HG02571 (cell line): ENCODE measurements around the gene EVI5.
A peak's percentile ranks its signal among the peaks of the same experiment; 100 is the strongest.
"Not testable (repeated sequence)": the region's sequence is repeated elsewhere in the genome, so short reads cannot be mapped to it uniquely, and the experiment has no call there.

Experiments used
- ATAC-seq: cut with Tn5 transposase; IDR thresholded peaks from one replicate; pipeline ENCODE4 v1.9.1; 2021; ENCODE audit warnings: mild to moderate bottlenecking, moderate library complexity; ENCODE audit not compliant: unreplicated experiment

EVI5 gene

GRCh38 chr1:92583821-92584760 is 200.8 kb downstream of the EVI5 start:
- peak; percentile 72 for ATAC-seq

GRCh38 chr1:92577261-92577895 is 207.5 kb downstream of the EVI5 start:
- no peak for ATAC-seq

- ATAC-seq = no peak
These were observed 209.8 kb downstream of the EVI5 start for GRCh38 chr1:92575123-92575522.

- no peak for ATAC-seq
These were observed 212.4 kb downstream of the EVI5 start for GRCh38 chr1:92572520-92572919.

GRCh38 chr1:92571578-92571977 is 213.3 kb downstream of the EVI5 start:
- no peak for ATAC-seq

- ATAC-seq = no peak
These were observed 217.6 kb downstream of the EVI5 start for GRCh38 chr1:92567211-92567868.

GRCh38 chr1:92563457-92564216 is 221.3 kb downstream of the EVI5 start:
- no peak for ATAC-seq

GRCh38 chr1:92556350-92556749 is 228.6 kb downstream of the EVI5 start:
- no peak for ATAC-seq

- ATAC-seq = no peak
These were observed 230.7 kb downstream of the EVI5 start for GRCh38 chr1:92554216-92554615.

GRCh38 chr1:92551916-92552315 is 233.0 kb downstream of the EVI5 start:
- ATAC-seq = no peak

- ATAC-seq = no peak
These were observed 240.1 kb downstream of the EVI5 start for GRCh38 chr1:92544756-92545165.

- ATAC-seq = no peak
These were observed 241.5 kb downstream of the EVI5 start for GRCh38 chr1:92543131-92544055.

GRCh38 chr1:92538413-92539061 is 246.4 kb downstream of the EVI5 start:
- ATAC-seq = peak; percentile 61

GRCh38 chr1:92538048-92538412 is 246.9 kb downstream of the EVI5 start:
- peak; percentile 69 for ATAC-seq

GRCh38 chr1:92536980-92537884 is 247.7 kb downstream of the EVI5 start:
- ATAC-seq = peak; percentile 61

- ATAC-seq = peak; percentile 23
These were observed 248.5 kb downstream of the EVI5 start for GRCh38 chr1:92536211-92536979.

- ATAC-seq = not testable (repeated sequence)
These were observed 252.5 kb downstream of the EVI5 start for GRCh38 chr1:92532371-92532770.

GRCh38 chr1:92531939-92532338 is 253.0 kb downstream of the EVI5 start:
- not testable (repeated sequence) for ATAC-seq
